IPS-20b (cell line): Measurements from ENCODE around the gene RSPRY1.
A peak's percentile ranks its signal among the peaks of the same experiment; 100 is the strongest.

Experiments
- H3K27ac ChIP-seq: one replicate; pipeline ENCODE4 v1.5.1; 2013; ENCODE audit warnings: low read length
- H3K27me3 ChIP-seq: 2 replicates; pipeline ENCODE4 v1.6.1; 2013; ENCODE audit warnings: mild to moderate bottlenecking, low read length, inconsistent platforms; ENCODE audit not compliant: insufficient read depth
- H3K36me3 ChIP-seq: 2 replicates; pipeline ENCODE4 v1.6.1; 2013; ENCODE audit warnings: low read depth, mild to moderate bottlenecking, inconsistent platforms, low read length, moderate library complexity; ENCODE audit not compliant: insufficient read depth
- H3K4me1 ChIP-seq: 2 replicates; pipeline ENCODE4 v1.6.1; 2013; ENCODE audit warnings: mild to moderate bottlenecking, control low read depth, inconsistent platforms, low read length, moderate library complexity; ENCODE audit not compliant: insufficient read depth
- H3K4me3 ChIP-seq: 2 replicates; pipeline ENCODE4 v1.5.1; 2013; ENCODE audit warnings: mild to moderate bottlenecking, low read length, inconsistent platforms
- H3K9ac ChIP-seq: 2 replicates; pipeline ENCODE4 v1.6.1; 2013; ENCODE audit warnings: low read depth, mild to moderate bottlenecking, inconsistent platforms, low read length, moderate library complexity
- H3K9me3 ChIP-seq: 2 replicates; pipeline ENCODE4 v1.6.1; 2013; ENCODE audit warnings: mild to moderate bottlenecking, low read depth, low read length, inconsistent platforms; ENCODE audit not compliant: insufficient read depth

RSPRY1 gene

DNA sequence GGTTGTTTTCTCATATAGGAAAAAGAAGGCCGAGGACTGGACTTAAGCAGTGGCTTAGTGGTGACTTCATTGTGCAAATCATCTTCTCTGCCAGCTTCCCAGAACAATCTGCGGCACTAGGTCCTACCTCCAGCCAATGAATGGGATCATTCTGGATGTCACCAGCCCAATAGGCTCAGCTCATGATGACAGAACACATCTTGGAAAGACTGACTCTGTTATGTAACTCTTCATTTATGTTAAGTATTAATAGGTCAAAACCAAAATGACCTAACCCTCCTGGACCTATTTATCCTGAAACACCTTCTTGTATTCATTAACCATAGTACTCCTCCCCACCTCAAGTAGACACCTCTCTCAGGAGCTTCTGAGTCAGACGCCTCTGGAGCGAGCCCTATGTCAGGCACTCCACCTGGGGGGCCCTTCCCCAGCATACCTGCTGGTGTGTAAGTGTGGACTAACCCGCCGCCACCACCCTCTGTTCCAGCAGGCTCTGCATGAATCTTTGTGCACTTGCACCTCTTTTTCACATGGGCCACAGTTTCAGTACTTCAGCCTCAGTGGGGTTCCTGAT lies 66.1 kb downstream of the RSPRY1 start:
- Histone ChIP-seq H3K27me3 (no peaks in the 10 kb centered on the region), H3K27ac (no peak overlapping the region), H3K9me3 (no peaks in the 10 kb centered on the region), H3K36me3 (peaks cover 12% of the 10 kb centered on the region), H3K4me3 (no peak overlapping the region), H3K4me1 (no peaks in the 10 kb centered on the region), H3K9ac (no peak overlapping the region)

DNA sequence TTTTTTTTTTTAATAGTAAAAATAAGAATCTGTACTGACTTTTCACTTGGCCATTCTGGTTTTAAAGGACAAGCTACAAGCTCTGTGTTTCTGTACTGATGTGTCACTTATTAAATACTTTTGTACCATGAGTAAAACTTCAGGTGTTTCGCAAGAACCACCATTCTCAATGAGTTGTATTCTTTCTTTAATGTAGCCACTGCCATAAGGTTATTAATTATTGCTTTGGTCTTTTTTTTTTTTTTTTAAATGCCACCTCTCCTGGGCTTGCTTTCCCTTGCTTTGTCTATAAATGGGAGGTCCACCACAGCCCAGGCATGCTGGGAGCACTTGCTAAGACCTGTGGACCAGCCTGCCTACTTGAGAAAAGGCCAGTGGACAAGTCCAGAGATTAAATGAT lies 67.3 kb downstream of the RSPRY1 start:
- H3K27me3 ChIP-seq: no peaks in the 10 kb centered on the region
- H3K9ac ChIP-seq: no peak overlapping the region
- H3K4me3 ChIP-seq: no peak overlapping the region
- H3K36me3 ChIP-seq: peaks cover 12% of the 10 kb centered on the region
- no peaks in the 10 kb centered on the region for H3K9me3 ChIP-seq
- no peaks in the 10 kb centered on the region for H3K4me1 ChIP-seq
- H3K27ac ChIP-seq: no peak overlapping the region

DNA sequence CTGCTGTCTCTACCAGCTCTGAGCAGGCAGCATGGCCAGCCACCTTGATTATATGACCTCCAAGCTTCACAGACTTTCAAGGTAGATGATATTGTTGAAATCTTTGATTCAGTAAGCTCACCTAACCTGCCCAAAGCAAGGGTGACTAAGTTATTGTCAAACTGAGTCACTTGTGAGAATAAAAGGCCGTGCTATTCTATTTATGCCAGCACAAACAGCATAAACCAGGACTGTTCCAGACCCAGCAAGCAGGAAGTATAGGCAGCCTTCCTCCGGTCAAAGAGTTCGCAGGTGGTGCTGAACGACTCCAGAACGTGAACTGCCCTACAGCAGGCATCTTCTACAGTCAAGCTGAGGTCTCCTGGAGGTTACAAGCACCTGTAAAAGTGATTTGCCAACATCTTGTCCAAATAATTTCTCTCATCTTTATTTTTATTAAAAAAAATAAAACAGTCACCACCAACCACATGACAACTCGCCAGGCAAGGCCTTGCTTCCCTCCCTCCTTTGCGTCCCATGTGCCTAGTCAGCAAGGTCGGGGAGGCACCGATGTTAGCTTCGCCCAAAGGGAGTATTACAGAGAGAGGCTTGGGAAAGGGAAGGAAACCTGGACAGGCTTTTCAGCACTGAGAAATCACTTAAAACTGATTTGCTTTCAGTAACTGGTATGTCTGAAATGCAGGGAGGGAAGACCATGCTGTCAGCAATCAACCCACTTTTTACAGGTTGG lies 69.7 kb downstream of the RSPRY1 start:
- no peaks in the 10 kb centered on the region for H3K9me3 ChIP-seq
- no peak overlapping the region for H3K4me3 ChIP-seq
- H3K36me3 ChIP-seq: peaks cover 7% of the 10 kb centered on the region; the same call in 1 of the 2 replicates
- H3K27ac ChIP-seq: no peak overlapping the region
- H3K9ac ChIP-seq: no peak overlapping the region
- peaks cover 5% of the 10 kb centered on the region; the same call in 1 of the 2 replicates for H3K4me1 ChIP-seq
- no peaks in the 10 kb centered on the region for H3K27me3 ChIP-seq

- Histone ChIP-seq H3K4me1 (peaks cover 5% of the 10 kb centered on the region; the same call in 1 of the 2 replicates), H3K36me3 (peaks cover 7% of the 10 kb centered on the region; the same call in 1 of the 2 replicates), H3K27me3 (no peaks in the 10 kb centered on the region), H3K4me3 (no peak overlapping the region), H3K9ac (no peak overlapping the region), H3K27ac (no peak overlapping the region), H3K9me3 (no peaks in the 10 kb centered on the region)
These were observed 70.7 kb downstream of the RSPRY1 start for GRCh38 chr16:57256601-57257395.

DNA sequence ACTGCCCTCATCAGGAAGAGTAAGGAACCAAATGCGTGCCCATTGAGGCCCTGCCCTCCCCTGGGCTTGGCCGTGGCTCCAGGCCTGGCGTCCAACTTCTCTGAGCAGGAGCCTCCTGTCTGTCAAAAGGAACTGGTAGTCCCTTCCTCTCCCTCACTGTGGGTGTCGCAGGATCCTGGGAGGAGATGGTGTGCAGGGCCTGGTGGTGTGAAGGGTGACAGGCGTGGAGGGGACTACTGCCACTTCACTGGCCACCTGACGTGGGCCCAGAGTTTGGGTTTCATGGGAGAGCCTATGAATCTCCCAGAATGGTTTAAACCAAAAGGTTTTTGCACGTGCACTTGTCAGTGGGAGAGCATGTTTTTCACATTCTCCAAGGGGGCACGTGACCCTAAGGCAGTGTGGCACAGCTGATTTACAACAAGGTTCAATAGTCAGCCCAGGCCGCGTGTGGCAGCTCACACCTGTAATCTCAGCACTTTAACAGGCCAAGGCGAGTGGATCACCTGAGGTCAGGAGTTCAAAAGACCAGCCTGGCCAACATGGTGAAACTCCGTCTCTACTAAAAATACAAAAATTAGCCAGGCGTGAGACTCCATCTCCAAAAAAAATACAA lies 71.4 kb downstream of the RSPRY1 start:
- no peak overlapping the region for H3K9ac ChIP-seq
- H3K36me3 ChIP-seq: peaks cover under 1% of the 10 kb centered on the region; the same call in 1 of the 2 replicates
- no peak overlapping the region for H3K27ac ChIP-seq
- no peaks in the 10 kb centered on the region for H3K27me3 ChIP-seq
- H3K4me3 ChIP-seq: no peak overlapping the region
- H3K4me1 ChIP-seq: peaks cover 5% of the 10 kb centered on the region; the same call in 1 of the 2 replicates
- H3K9me3 ChIP-seq: no peaks in the 10 kb centered on the region

GRCh38 chr16:57258226-57258909 lies 72.2 kb downstream of the RSPRY1 start:
- Histone ChIP-seq H3K4me3 (no peak overlapping the region), H3K9ac (no peak overlapping the region), H3K36me3 (no peaks in the 10 kb centered on the region), H3K27me3 (no peaks in the 10 kb centered on the region), H3K9me3 (no peaks in the 10 kb centered on the region), H3K4me1 (peaks cover 5% of the 10 kb centered on the region; the same call in 1 of the 2 replicates), H3K27ac (no peak overlapping the region)

DNA sequence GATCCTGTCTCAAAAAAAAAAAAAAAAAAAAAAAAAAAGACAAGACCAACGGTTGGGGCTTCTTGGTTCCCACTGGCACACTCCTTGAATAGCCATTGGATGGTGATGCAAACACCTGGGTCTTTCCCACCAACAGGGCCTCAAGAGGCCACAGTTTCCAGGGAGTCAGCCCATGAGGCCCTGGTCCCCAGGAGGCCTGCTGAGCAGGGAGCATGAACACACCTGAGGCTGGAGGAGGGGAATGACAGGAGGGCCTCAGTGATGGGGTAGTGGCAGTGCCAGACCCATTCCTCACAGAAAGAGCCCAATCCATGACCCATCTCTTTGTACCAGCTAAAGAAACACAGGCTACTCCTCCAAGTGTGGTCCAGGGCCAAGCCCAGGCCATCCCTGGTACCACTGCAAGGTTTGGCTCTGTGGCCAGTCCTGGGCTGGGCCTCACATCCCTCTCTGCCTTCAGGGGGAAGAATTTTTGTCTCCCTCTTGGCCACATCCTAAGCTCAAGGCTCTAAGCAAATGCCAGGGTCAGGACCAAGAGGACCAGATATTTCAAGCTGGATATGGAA lies 72.9 kb downstream of the RSPRY1 start:
- no peaks in the 10 kb centered on the region for H3K27me3 ChIP-seq
- peaks cover 5% of the 10 kb centered on the region; the same call in 1 of the 2 replicates for H3K4me1 ChIP-seq
- H3K4me3 ChIP-seq: no peak overlapping the region
- H3K36me3 ChIP-seq: no peaks in the 10 kb centered on the region
- no peak overlapping the region for H3K9ac ChIP-seq
- H3K9me3 ChIP-seq: no peaks in the 10 kb centered on the region
- no peak overlapping the region for H3K27ac ChIP-seq

GRCh38 chr16:57260294-57260929 lies 74.3 kb downstream of the RSPRY1 start:
- peak overlapping the region; percentile 39; the same call in 1 of the 2 replicates for H3K9ac ChIP-seq
- H3K27ac ChIP-seq: no peak overlapping the region

GRCh38 chr16:57261806-57262205 lies 75.7 kb downstream of the RSPRY1 start:
- Histone ChIP-seq H3K27ac (no peak overlapping the region), H3K4me1 (peaks cover 5% of the 10 kb centered on the region; the same call in 1 of the 2 replicates), H3K4me3 (no peak overlapping the region), H3K9me3 (no peaks in the 10 kb centered on the region), H3K36me3 (no peaks in the 10 kb centered on the region), H3K27me3 (no peaks in the 10 kb centered on the region), H3K9ac (no peak overlapping the region)

More at GRCh38 chr16:57260294-57260929, 74.3 kb downstream of the RSPRY1 start:
- no peaks in the 10 kb centered on the region for H3K9me3 ChIP-seq
- H3K36me3 ChIP-seq: no peaks in the 10 kb centered on the region
- peak overlapping the region; percentile 1; the same call in 1 of the 2 replicates for H3K4me3 ChIP-seq
- no peaks in the 10 kb centered on the region for H3K27me3 ChIP-seq
- peaks cover 5% of the 10 kb centered on the region; the same call in 1 of the 2 replicates for H3K4me1 ChIP-seq

DNA sequence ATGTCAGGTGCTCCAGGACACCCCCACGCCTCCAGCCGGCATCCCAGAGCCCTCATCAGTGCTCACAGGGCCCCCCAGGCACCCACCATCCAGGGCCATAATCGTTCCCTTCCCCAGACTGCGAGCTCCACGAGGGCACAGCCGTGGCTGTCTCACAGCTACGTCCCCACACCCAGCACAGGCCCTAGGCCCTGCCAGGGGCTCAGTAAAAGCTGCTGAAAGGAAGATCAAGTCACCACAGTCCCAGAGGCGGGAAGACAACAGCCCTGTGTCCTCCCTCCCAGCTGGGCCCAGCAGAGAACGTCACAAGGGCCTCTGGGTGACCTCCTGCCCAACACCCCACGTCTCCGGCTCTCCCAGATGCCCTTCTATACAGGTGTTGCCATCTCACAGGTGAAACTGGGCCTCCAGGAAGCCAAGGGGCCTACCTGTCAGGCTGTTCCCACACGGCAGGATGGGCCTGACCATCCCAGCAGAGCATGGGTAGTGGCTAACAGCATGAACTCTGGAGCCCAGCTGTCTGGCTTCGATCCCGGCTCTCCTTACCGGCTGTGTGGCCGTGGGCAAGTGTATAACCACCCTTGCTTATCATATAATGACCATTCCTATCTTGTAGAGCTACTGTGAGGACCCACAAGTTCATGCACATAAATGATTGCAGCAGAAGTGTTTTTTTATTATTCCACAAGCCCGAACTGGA lies 76.9 kb downstream of the RSPRY1 start:
- no peak overlapping the region for H3K27ac ChIP-seq
- H3K9ac ChIP-seq: no peak overlapping the region
- no peak overlapping the region for H3K4me3 ChIP-seq
- H3K4me1 ChIP-seq: peaks cover 5% of the 10 kb centered on the region; the same call in 1 of the 2 replicates
- H3K36me3 ChIP-seq: no peaks in the 10 kb centered on the region
- no peaks in the 10 kb centered on the region for H3K27me3 ChIP-seq
- H3K9me3 ChIP-seq: no peaks in the 10 kb centered on the region
